Measurements from ENCODE around the gene ADAMTS5.

ADAMTS5 gene

DNA sequence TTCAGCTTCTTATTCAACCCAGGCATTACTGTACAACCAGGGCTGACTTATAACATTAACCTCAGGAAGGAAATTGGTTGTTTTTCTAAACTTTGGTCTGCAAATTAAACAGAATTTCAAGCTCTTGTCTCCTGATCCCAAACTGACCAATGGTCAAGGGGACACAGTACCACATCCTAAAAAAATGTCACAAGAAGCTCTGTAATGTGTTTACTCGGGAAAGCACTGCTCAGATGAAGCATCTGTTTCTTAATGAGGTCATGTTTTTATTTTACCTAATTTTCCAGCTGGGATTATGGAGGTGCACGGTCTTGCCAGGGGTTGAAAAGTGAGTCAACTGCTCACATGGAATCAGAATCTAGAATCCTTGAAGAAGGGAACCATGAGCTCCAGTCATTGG is 18.7 kb downstream of the ADAMTS5 start:
- no peak for DNase-seq (ENCODE audit: low read depth)

DNA sequence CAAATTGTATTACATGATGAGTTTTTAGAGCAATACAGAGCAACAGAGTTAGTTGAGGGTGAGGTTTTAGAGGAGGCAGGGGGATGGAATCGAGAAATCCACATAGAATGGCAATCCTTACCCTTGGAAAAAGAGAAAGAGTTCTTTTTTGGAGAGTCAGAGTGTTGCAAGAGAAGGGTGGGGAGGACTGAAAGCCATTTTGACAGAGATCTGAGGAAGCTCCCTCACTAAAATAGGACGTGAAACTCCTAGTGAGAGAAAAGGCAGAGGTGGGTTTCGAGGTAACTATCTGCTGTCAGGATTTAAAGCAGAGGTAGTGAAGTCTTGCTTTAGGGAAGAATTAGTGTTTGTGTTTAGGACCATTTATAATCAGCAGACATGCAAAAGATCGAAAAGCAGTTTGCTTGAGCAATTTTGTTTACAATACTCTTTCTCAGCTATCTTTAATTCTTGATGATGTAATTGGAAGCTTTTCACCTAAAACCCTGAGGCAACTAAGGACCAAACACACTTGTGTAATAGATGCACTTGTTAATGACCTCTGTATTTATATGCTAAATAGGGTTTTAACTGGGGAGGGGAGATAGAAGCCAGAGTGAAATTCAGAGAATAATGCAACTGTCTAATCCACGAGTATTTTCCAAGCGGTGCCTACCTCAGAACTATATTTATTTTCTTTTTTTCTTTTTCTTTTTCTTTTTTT is 20.0 kb downstream of the ADAMTS5 start:
- no peak for DNase-seq (ENCODE audit: low read depth)

DNA sequence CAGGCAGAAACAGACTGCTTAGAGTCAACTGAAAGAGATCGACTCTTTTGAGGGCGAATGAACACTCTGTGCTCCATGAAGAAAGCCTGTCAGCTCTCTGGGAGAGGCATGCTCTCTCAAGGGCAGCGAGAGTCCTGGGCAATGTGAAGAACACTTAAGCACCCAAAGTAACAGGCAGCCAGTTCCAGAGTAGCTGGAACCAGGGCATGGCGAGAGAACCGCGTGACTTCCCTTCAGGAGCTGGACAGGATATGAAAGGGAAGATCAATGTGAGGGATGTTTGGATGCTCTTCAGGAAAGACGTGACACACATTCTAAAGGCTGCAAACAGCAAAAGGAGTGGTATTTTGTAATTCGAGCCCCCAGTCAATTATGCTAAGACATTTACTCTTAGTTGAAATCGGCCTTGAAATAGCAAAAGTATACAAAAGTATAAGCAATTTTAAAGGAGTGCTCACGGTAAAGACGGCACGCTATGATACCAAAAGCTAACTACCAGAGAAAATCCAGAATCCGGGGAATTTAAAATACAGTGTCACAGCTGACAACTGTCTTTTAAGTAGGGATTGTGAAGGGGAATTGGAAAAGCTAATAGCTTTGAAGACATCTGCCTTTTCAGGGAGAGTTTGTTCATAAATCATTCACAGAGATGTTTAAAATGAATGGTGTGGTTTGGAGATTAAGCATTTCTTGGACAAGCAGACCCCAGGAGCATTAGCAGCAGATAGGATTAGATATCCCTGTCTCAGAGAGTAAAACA is 20.8 kb downstream of the ADAMTS5 start:
- DNase-seq (ENCODE audit: low read depth), result no peak

DNA sequence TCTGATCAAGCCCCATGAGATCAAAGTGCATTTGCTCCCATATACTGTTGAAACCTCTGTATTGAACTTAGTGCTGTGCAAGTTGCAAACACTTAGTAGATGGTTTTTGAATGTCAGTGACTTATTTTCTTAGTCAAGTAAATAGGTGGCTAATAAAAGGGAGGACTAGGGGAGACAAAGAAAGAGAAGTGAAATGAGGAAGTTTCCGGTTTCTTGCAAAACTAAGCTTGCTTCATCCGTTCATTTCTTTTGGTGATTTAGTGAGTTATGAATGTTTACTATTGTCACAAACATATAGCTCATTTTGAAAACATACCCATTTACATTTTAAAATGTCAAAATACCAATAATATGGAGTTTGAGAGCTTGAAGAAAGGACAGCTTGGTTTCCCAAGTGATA is 23.0 kb downstream of the ADAMTS5 start:
- no peak for DNase-seq (ENCODE audit: low read depth)

DNA sequence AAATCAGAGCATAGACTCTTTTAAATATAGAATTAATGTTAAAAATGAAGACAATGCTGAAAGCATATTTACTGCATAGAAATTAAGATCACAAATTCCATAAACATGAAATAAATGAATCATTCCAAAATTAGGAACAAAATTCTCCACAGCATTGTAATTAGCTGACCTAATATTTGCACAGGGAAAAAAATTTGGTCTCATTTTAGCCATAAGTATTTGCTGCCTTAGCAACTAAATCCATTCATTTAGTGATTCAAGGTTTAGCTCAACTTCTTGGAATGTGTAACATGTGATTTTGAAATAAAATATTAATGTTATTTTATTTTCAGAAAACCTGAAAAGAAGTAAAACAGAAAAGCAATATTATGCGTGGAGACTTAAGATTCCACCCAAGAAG is 25.5 kb downstream of the ADAMTS5 start:
- DNase-seq (ENCODE audit: low read depth), result no peak

DNA sequence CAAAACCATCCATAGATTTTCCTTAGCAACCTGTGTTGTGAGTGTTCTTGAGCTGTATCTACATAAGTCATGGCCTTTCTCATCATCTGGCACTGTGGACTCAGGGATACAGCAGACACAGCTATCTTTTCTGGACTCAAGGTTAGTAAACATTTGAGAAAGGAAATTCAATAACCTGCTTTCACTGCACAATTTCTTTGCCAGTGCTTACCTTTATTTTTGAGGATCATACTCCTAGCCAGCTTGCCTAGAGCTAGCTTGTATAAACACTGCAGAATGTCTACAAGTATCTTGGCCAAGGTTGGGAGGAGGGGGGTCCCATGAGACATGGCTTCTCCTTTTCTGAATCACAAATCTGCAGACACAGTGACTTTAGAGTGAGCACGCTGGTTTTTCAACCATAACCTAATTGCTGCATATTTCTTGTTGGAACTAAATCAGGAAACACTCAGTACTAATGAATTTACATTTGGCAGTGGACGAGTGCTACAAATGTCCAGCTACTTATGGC is 27.2 kb downstream of the ADAMTS5 start:
- no peak for DNase-seq (ENCODE audit: low read depth)

DNA sequence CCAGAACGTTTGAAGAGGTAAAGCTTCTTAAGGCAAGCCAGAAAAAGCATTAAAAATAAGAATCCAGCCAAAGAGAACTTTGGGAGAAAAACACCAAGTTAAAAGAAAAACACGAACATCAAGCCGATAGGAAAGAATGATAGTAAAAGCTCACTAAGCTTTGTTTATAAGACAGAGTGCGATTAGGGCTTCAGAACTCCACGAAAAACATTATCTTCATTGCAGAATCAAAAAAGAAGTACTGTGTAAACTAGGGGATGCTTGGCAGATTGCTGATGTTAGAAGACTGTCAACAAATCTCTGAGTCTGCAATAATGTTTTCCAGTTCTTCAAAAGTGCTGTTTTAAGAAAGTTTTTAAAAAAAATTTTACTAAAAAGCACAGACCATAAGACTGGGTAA is 30.2 kb downstream of the ADAMTS5 start:
- no peak for DNase-seq (ENCODE audit: low read depth)

DNA sequence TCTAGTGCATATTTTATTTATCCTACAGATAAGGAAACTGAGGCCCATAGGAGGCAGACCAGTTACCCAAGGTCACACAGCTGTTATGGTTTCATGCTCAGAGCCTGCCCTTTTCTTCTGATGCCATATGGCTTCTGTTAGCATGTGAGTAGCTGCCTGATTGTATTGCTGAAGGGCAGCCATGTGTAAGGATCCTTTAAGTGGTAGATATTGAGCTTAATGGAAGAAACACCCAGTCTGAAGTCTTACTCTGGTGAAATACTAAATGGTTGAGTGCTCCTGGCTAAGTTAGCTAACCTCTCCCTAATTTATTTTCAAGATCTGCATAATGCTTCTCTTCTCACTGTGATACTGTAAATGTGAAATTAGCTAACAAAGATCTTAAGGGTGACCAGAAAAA is 30.9 kb downstream of the ADAMTS5 start:
- no peak for DNase-seq (ENCODE audit: low read depth)

DNA sequence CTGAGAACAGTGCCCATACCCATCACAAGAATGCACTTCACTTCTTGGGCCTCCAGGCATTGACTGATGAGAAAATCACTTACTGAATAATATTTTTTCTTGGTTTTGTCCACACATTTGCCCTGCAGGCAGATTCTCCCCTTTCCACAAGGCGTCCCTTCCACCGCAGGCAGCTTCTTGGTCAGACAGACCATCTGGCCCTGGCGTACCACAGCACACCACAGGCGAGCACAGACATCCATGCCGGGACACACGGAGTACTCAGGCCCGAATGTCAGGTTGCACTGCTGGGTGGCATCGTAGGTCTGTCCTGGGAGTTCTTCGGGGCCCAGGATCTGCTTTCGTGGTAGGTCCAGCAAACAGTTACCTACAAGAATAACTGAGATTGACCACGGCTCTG is 32.5 kb downstream of the ADAMTS5 start:
- DNase-seq (ENCODE audit: low read depth), result no peak

DNA sequence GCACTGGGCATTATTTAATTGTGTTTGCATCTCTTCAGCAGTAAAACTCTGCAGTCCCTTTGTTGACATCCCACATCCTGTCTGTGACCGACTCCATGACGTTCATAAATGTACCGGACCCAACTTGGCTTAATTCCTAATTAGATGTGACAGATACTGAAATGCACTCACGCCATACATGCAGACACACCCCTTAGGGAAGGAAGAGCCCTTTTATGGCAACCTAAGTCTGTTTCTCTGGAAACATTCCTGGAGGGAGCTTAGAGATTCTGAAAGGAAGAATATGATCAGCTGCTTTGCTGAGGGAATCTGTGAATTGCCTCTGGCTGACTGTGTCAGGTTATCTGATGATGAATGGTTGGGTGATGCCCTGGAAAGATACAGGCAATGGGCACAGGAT is 33.4 kb downstream of the ADAMTS5 start:
- DNase-seq (ENCODE audit: low read depth), result no peak

DNA sequence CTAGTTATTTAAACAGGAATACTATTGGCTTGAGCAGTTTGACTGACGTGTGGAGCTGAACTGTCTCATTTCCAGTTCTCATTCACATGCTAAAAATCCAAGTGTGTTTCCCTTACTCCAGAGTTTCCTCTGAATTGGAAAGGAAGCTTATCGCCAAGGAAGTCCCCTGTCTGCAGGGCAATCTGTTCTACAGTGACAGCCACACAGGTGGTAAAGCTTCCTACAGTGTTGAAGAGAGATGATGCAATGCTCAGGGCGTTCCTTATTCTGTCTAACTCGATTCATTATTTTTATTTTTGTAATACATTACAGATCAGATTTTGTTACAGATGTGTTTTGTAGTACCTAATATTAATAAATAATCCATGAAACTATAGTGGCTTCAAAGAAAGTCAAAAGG is 41.3 kb downstream of the ADAMTS5 start:
- DNase-seq (ENCODE audit: low read depth), result no peak

DNA sequence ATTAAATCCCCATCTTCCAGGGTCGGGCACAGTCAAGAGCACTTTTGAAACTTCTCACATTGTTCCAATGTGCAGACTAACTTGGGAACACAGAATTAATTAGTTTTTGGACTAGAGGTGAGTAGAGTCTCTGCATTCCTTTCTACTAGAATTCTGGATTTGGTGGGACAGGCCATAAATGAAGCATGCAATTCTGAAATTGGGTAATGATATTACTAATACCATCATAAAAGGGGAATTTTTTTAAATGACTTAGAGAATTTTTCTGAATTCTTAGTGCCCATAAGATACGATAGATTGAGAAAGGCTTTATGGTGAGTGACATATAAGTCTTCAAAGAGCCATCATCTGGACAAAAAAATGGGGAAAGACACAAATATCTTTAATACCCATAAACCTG is 41.8 kb downstream of the ADAMTS5 start:
- DNase-seq (ENCODE audit: low read depth), result no peak

DNA sequence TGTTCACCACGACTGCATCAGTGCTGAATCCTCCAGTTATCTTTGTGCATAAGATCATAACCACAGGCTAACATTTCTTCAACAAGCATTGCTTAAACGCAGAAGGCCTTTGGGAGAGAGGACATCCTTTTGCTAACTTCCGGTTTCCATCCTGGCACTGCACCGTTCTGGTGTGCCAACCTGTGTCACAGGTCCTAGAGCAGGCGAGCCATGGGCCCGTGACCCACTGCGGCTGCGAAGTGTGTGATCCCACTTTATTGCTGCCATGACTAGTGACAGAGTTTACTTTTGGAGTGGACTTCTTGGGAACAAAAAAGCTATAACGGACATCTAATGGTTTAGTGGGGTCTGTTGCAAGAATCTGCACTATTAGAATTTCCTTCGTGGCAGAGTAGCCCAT is 42.9 kb downstream of the ADAMTS5 start:
- DNase-seq (ENCODE audit: low read depth), result no peak

DNA sequence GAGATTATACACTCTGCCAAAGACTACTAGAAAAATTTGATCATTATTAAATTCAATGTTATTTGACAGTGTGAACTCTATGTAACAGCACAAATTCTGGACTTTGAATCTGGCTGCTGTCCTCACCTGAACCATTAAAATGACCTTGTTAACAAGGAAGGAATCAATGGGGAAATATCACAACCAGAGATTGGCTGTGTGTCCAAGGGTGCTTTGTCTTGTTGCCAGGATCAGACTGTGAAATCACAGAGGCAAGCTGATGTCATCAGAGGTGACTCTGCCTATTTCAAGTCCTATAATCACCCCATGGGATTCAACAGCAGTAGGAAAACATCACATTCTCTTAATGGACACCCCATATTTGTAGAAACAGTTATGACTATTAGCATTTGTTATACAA is 46.8 kb downstream of the ADAMTS5 start:
- DNase-seq (ENCODE audit: low read depth), result no peak

DNA sequence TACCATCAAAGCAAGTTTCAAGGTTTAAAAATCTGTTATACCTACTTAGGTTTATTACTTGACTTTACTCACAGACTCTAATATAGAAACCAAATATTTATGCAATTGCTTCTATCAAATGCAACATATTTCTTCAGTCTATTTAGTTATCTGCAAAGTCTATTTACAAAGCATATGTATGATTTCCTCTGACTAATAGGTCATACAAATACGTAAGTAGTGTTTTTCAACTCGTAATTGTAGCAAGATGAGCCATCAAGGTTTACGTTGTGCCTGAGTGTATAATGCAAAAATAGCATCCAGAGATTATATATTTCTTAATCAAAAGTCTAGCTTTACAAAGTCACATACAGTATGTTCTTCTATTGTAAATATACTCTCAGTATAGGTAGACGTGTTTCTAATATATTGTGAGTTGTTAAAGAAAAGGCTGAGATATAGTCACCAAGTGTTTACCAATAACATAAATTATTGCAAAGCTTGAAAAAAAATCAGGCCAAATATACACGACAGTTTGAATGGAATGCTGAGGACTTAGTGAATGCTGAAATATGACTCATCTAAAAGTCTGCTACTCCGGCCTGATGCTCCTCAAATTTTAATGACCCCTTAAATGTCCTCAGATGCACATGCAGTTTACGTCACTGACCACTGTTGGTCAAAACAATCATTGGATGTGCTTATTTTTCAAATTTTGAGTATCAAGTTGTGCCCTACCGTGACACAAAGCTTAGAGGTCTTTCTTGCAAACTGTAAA is 48.4 kb downstream of the ADAMTS5 start:
- DNase-seq (ENCODE audit: low read depth), result no peak

DNA sequence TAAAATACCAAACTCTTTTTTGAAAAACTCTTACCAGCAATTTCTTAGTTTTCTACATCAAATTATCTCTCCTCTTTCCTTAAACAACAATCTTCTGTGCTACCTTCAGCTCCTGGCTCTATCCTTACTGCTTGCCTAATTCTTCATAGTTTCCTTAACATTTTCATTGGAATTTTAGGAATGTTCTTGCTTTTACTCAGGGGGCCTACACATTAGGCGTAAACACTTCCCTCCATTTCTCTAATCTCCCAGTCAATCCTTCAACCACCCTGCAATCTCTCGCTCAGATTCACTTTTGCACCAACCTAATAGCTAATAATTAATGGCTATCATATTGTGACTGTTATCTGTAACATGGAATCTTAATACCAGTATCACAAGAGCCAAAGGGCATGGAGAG is 50.1 kb downstream of the ADAMTS5 start:
- no peak for DNase-seq (ENCODE audit: low read depth)

DNA sequence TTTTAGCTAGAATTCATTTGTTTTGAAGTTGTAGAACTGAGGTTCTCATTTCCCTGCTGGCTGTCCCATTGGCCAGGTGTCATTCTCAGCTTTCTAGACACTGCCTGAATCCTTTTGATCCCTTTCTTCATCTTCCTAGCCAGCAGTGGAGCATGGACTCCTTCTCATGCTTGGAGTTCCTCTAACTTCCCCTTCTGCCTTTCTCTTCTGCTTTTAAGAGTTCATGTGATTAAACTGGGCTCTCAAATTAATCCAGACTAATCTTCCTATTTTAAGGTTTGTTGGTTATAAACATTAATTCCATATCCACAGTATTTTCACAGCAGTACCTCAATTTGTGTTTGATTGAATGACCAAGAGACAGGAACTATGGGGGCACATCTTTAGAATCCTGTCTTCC is 52.3 kb downstream of the ADAMTS5 start:
- no peak for DNase-seq (ENCODE audit: low read depth)

DNA sequence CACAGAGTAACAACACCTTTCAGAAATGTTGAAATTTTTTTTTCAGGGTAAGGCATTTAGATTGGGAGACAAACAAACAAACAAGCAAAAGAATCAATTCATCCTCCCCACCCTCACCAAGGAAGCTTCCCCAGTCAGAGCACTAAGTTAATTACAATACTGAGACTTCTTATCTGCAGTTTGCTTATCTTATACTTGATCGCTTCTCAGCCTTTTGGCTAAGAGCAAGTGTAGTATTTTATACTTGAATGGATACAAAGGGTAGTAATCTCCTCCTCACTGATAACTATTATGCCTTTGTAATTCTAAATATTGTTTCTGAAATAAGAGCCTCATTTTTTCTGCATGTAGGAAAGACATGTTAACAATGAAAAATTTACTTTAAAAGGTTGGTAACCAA is 54.4 kb downstream of the ADAMTS5 start:
- no peak for DNase-seq (ENCODE audit: low read depth)

DNA sequence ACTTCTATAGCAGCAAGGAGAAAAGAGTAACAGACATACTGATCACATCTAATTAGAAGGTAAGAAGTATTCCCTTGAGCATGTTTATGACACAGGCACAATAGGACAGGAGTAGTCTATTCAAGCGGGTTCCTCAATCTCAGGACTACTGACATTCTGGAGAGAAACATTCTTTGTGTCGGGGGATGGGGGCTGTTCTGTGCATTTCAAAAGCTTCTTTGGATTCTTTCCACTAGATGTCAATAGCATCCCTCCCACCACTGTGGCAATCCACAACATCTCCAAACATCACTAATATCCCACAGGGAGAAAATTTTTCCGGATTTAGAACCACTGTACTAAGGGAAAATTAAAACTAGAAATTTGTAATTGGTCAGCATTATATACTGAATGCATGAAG is 56.9 kb downstream of the ADAMTS5 start:
- no peak for DNase-seq (ENCODE audit: low read depth)

DNA sequence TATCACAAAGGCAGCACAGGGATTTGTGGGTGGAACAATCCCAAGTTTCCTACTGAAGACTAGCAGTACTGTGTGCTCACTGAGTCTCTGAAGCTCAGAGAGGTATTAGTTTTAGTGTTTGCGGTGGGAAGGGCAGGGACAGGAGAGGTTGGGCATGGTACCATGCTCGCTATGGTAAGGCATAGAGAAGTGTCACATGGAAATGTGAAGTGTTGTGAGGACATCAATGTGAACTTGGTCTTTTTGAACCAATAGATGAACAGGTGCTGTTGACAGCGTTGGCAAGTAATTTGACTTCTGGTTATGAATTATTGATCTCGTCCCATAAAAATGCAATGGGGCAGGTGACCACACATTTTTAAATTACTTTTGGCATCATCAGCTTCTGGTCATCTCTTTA is 65.9 kb downstream of the ADAMTS5 start:
- DNase-seq (ENCODE audit: low read depth), result no peak

DNA sequence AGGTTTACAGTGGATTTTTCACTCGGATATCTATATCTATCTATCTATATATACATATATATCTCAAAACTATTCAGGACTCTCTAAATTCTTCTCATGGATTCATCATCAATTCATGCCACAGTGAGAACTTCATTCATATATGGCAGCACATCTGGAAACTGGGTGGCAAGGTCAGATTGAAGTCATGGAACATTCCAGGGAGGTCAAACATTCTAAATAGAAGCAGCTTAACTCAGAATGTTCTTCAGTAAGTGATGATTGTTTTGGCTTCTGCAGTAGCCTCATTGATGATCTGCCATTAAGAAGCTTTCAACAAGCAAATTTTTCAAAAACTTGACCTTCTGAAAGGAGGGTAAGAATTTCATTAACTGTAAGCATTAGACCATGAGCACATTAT is 74.7 kb downstream of the ADAMTS5 start:
- DNase-seq (ENCODE audit: low read depth), result no peak

DNA sequence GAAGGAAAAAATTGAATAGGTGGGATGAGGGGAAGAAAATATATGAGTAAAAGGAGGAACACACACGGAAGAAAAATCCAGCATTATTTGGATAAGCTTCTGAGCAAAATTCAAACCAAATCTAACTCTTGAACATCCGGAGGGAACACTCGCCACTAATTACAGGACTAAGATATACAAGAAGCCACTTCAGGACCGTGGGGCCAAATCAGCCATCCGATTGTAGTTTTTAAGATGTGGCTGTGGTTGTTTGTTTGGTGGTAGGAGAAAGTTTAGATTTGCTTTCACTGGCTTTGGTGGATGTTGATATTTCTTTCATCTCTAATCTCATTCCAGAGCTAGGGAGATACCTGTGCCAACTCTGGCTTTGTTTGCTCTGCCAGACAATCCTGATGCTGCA is 78.0 kb downstream of the ADAMTS5 start:
- no peak for DNase-seq (ENCODE audit: low read depth)

DNA sequence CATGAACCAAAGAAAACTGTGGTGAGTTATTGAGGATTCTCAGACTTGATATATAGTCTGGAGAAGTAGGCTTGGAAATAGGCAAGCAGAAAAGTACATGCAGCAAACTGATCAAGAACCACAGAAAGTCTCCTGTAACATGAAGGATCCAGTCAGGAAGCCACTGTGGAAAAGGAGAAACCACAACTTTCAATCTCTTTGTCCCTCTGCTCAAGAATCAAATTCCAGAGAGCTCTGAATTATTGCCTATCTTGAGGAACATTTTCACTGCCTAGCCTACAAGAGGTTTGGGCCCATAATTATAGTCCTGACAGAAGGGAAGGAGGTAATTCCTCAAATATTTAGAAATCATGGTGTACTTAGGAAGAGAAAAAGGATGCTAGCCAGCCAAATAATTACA is 78.6 kb downstream of the ADAMTS5 start:
- DNase-seq (ENCODE audit: low read depth), result no peak
